Neutrophil (primary cell): ENCODE measurements around the gene CCT8L2.
"Not testable (repeated sequence)": the region's sequence is repeated elsewhere in the genome, so short reads cannot be mapped to it uniquely, and the experiment has no call there.

Experiments
- H3K27ac ChIP-seq: fragments of 200-600 bp; sonication (generic); 2 replicates; pipeline ENCODE4 v1.5.1; 2016; ENCODE audit warnings: mild to moderate bottlenecking, moderate library complexity
- H3K27me3 ChIP-seq: fragments of 200-600 bp; sonication (generic); 2 replicates; pipeline ENCODE4 v1.6.0; 2016; ENCODE audit warnings: mild to moderate bottlenecking
- H3K36me3 ChIP-seq: fragments of 200-600 bp; sonication (generic); 2 replicates; pipeline ENCODE4 v1.5.1; 2017
- H3K4me1 ChIP-seq, 2 experiments: fragments of 200-600 bp in 1 of 2; sonication (generic) in 1 of 2; 1 replicate in 1 of 2; 2 replicates in 1 of 2; pipeline versions ENCODE4 v1.5.1 to v1.6.1; 2013 to 2016; ENCODE audit warnings: low read depth in 1 of 2, low read length in 1 of 2, mild to moderate bottlenecking in 1 of 2, moderate library complexity in 1 of 2; ENCODE audit not compliant: control insufficient read depth in 1 of 2, insufficient read depth in 1 of 2
- H3K4me3 ChIP-seq, 2 experiments: fragments of 200-600 bp in 1 of 2; sonication (generic) in 1 of 2; 1 replicate in 1 of 2; 2 replicates in 1 of 2; pipeline ENCODE4 v1.5.1; 2013 to 2016; ENCODE audit warnings: low read depth in 1 of 2, low read length in 1 of 2, mild to moderate bottlenecking in 1 of 2, moderate library complexity in 1 of 2
- H3K9me3 ChIP-seq: fragments of 200-600 bp; sonication (generic); 2 replicates; pipeline ENCODE4 v1.5.1; 2016
- TF ChIP-seq, protein P1 (sequence below): fragments of 200-600 bp; sonication (generic); IDR thresholded peaks from 2 replicates; pipeline ENCODE4 v1.5.1; 2016; ENCODE audit warnings: antibody characterized with exemption

Gene CCT8L2

DNA sequence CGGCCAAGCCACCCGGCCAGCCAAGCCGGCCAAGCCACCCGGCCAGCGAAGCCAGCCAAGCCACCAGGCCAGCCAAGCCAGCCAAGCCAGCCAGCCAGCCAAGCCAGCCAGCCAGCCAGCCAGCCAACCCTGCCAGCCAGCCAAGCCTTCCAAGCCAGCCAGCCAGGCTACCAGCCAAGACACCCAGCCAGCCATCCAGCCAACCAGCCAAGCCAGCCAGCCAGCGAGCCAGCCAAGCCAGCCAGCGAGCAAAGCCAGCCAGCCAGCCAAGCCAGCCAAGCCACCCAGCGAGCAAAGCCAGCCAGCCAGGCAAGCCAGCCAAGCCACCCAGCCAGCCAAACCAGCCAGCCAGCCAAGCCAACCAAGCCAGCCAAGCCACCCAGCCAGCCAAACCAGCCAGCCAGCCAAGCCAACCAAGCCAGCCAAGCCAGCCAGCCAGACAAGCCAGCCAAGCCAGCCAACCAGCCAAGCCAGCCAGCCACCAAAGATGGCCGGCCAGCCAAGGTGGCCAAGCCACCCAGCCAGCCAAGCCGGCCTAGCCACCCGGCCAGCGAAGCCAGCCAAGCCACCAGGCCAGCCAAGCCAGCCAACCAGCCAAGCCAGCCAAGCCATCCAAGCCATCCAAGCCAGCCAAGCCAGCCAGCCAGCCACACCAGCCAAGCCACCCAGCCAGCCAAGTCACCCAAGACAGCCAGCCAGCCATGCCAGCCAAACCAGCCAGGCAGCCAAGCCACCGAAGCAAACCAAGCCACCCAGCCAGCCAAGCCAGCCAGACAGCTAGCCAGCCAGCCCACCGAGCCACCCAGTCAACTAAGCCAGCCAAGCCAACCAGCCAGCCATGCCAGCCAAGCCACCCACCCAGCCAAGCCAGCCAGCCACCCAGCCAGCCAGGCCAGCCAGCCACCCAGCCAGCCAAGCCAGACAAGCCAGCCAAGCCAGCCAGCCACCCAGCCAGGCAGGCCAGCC lies 28.8 kb downstream of the CCT8L2 start:
- Histone ChIP-seq H3K9me3 (no peaks in the 10 kb centered on the region), H3K27me3 (no peaks in the 10 kb centered on the region), H3K4me3 (no peak overlapping the region), H3K4me1 (no peaks in the 10 kb centered on the region), H3K36me3 (no peaks in the 10 kb centered on the region), H3K27ac (no peak overlapping the region)
- TF ChIP-seq, protein P1, sequence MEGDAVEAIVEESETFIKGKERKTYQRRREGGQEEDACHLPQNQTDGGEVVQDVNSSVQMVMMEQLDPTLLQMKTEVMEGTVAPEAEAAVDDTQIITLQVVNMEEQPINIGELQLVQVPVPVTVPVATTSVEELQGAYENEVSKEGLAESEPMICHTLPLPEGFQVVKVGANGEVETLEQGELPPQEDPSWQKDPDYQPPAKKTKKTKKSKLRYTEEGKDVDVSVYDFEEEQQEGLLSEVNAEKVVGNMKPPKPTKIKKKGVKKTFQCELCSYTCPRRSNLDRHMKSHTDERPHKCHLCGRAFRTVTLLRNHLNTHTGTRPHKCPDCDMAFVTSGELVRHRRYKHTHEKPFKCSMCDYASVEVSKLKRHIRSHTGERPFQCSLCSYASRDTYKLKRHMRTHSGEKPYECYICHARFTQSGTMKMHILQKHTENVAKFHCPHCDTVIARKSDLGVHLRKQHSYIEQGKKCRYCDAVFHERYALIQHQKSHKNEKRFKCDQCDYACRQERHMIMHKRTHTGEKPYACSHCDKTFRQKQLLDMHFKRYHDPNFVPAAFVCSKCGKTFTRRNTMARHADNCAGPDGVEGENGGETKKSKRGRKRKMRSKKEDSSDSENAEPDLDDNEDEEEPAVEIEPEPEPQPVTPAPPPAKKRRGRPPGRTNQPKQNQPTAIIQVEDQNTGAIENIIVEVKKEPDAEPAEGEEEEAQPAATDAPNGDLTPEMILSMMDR: no peak

DNA sequence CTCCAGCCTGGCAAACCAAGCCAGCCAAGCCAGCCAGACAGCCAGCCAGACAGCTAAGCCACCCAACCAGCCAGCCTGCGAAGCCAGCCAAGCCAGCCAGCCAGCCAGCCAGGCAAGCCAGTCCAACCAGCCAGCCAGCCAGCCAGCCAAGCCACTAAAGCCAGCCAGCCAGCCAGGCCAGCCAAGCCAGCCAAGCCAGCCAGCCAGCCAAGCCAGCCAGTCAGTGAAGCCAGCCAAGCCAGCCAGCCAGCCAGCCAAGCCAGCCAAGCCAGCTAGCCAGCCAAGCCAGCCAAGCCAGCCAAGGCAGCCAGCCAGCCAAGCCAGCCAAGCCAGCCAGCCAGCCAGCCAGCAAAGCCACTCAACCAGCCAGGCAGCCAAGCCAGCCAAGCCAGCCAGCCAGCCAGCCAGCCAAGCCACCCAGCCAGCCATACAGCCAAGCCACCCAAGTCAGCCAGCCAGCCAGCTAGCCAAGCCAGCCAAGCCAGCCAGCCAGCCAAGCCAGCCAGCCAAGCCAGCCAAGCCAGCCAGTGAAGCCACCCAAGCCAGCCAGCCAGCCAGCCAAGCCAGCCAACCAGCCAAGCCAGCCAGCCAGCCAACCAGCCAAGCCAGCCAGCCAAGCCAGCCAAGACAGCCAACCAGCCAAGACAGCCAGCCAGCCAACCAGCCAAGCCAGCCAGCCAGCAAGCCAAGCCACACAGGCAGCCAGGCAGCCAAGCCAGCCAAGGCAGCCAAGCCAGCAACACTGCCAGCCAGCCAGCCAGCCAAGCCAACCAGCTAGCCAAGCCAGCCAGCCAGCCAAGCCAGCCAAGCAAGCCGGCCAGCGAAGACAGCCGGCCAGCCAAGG lies 29.7 kb downstream of the CCT8L2 start:
- H3K27ac ChIP-seq: no peak overlapping the region
- H3K27me3 ChIP-seq: no peaks in the 10 kb centered on the region
- no peaks in the 10 kb centered on the region for H3K4me1 ChIP-seq
- TF ChIP-seq, protein P1: no peak
- H3K4me3 ChIP-seq: no peak overlapping the region
- H3K36me3 ChIP-seq: no peaks in the 10 kb centered on the region
- H3K9me3 ChIP-seq: no peaks in the 10 kb centered on the region

DNA sequence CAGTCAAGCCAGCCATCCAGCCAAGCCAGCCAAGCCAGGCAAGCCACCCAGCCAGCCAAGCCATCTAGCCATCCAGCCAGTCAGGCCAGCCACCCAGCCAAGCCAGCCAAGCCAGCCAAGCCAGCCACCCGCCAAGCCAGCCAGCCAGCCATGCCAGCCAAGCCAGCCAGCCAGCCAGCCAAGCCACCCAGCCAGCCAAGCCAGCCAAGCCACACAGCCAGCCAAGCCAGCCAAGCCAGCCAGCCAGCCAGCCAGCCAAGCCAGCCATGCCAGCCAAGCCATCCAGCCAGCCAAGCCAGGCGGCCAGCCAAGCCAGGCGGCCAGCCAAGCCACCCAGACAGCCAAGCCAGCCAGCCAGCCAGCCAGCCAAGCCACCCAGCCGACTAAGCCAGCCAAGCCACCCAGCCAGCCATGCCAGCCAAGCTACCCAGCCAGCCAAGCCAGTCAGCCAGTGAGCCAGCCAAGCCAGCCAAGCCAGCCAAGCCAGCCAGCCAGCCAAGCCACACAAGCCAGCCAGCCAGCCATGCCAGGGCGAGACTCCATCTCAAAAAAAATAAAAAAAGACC lies 31.4 kb downstream of the CCT8L2 start:
- H3K4me1 ChIP-seq, H3K36me3 ChIP-seq, H3K27me3 ChIP-seq, H3K27ac ChIP-seq, H3K9me3 ChIP-seq, H3K4me3 ChIP-seq: not testable (repeated sequence)

DNA sequence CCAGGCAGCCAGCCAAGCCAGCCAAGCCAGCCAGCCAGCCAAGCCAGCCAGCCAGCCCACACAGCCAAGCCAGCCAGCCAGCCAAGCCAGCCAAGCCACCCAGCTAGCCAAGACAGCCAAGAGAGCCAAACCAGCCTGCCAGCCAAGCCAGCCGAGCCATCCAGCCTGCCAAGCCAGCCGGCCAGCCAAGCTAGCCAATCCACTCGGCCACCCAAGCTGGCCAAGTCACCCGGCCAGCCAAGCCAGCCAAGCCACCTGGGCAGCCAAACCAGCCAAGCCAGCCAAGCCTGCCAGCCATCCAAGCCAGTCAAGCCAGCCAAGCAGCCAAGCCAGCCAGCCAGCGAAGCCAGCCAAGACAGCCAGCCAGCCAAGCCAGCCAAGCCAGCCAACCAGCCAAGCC lies 32.0 kb downstream of the CCT8L2 start:
- not testable (repeated sequence) for H3K4me3 ChIP-seq, H3K27me3 ChIP-seq, H3K4me1 ChIP-seq, H3K27ac ChIP-seq, H3K36me3 ChIP-seq, H3K9me3 ChIP-seq

DNA sequence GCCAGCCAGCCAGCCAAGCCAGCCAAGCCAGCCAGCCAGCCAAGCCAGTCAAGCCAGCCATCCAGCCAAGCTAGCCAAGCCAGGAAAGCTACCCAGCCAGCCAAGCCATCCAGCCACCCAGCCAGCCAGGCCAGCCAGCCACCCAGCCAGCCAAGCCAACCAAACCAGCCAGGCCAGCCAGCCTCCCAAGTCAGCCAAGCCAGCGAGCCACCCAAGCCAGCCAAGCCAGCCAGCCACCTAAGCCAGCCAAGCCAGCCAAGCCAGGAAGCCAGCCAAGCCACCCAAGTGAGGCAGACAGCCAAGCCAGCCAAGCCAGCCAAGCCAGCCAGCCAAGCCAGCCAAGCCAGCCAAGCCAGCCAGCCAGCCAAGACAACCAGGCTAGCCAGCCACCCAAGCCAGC lies 32.6 kb downstream of the CCT8L2 start:
- not testable (repeated sequence) for H3K27ac ChIP-seq, H3K36me3 ChIP-seq, H3K27me3 ChIP-seq, H3K4me3 ChIP-seq, H3K9me3 ChIP-seq, H3K4me1 ChIP-seq

DNA sequence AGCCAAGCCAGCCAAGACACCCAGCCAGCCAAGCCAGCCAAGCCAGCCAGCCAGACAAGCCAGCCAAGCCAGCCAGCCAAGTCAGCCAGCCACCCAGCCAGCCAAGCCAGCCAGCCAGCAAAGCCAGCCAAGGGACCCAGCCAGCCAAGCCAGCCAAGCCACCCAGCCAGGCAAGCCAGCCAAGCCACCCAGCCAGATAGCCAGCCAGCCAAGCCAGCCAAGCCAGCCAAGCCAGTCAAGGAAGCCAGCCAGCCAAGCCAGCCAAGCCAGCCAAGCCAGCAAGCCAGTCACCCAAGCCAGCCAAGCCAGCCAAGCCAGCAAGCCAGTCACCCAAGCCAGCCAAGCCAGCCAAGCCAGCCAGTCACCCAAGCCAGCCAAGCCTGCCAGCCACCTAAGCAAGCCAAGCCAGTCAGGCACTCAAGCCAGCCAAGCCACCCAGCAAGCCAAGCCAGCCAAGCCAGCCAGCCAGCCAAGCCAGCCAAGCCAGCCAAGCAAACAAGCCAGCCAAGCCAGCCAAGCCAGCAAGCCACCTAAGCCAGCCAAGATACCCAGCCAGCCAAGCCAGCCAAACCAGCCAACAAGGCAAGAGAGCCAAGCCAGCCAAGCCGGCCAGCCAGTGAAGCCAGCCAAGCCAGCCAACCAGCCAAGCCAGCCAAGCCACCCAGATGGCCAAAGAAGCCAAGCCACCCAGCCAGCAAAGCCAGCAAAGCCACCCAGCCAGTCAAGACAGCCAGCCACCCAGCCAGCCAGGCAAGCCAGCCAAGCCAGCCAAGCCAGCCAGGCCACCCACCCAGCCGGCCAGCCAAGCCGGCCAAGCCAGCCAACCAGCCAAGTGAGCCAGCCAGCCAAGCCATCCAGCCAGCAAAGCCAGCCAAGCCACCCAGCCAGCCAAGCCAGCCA lies 33.3 kb downstream of the CCT8L2 start:
- Histone ChIP-seq H3K27ac (no peak overlapping the region), H3K4me1 (no peaks in the 10 kb centered on the region), H3K4me3 (no peak overlapping the region), H3K36me3 (no peaks in the 10 kb centered on the region), H3K27me3 (no peaks in the 10 kb centered on the region), H3K9me3 (no peaks in the 10 kb centered on the region)
- TF ChIP-seq, protein P1: no peak

DNA sequence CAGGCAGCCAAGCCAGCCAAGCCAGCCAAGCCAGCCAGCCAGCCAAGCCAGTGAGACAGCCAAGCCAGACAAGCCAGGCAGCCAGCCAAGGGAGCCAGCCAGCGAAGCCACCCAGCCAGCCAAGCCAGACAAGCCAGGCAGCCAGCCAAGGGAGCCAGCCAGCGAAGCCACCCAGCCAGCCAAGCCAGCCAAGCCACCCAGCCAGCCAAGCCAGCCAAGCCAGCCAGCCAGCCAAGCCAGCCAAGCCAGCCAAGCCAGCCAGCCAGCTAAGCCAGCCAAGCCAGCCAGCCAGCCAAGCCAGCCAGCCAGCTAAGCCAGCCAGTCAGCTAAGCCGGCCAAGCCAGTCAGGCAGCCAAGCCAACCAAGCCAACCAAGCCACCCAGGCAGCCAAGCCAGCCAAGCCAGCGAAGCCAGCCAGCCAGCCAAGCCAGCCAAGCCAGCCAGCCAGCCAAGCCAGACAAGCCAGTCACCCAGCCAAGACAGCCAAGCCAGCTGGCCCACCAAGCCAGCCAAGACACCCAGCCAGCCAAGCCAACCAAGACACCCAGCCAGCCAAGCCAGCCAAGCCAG lies 34.1 kb downstream of the CCT8L2 start:
- not testable (repeated sequence) for H3K36me3 ChIP-seq, H3K4me3 ChIP-seq, H3K27ac ChIP-seq, H3K4me1 ChIP-seq, H3K27me3 ChIP-seq, H3K9me3 ChIP-seq

DNA sequence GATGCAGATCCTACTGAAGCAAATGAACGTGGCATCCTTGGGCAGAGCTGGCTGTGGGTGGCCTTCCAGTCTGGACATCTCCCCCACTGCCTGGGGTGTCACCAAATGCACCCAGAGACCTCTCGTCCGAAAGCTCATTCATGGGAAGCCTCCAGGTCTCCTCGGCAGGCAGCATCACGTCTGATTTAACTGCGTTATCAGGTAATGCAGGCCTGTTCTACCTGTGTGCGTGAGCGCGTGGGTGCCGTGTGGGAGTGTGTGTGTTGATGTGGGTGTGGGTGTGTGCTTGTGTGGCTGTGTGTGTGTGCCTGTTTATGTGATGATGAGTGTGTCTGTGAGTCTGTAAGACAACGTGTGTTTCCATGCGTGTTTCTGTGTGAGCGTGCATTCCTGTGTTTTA lies 35.1 kb downstream of the CCT8L2 start:
- not testable (repeated sequence) for H3K9me3 ChIP-seq, H3K27me3 ChIP-seq, H3K27ac ChIP-seq, H3K4me3 ChIP-seq, H3K4me1 ChIP-seq, H3K36me3 ChIP-seq
